Liver (tissue), 10 donors: ENCODE results near the gene KCNQ1. TPM values are rescaled to one million over a fixed set of nuclear protein-coding genes. Genes with fewer than 3 reads are reported as not detected.

Experiments
- DNase-seq: peaks from one replicate; pipeline ENCODE4 v3.0.0-alpha.2; 2017; ENCODE audit warnings: low spot score
- H3K27ac ChIP-seq, 2 donors: one replicate each; pipeline ENCODE4 v1.7.0; 2013; ENCODE audit warnings: inconsistent platforms in 2 of 2, low read length in 2 of 2, control low read depth in 1 of 2, low read depth in 1 of 2, mild to moderate bottlenecking in 1 of 2
- H3K27me3 ChIP-seq, 4 donors: one replicate each; pipeline versions ENCODE4 v1.6.1 to v1.7.0; 2013; ENCODE audit warnings: low read length in 3 of 4, inconsistent platforms in 1 of 4, mild to moderate bottlenecking in 1 of 4, moderate library complexity in 1 of 4; ENCODE audit not compliant: control insufficient read depth in 4 of 4, insufficient read depth in 4 of 4
- H3K36me3 ChIP-seq, 4 donors: one replicate each; pipeline versions ENCODE4 v1.6.1 to v1.7.0; 2013; ENCODE audit warnings: low read length in 3 of 4, mild to moderate bottlenecking in 3 of 4, low read depth in 1 of 4, moderate library complexity in 1 of 4; ENCODE audit not compliant: control insufficient read depth in 4 of 4, insufficient read depth in 3 of 4
- H3K4me1 ChIP-seq, 4 donors: one replicate each; pipeline versions ENCODE4 v1.6.1 to v1.7.0; 2013; ENCODE audit warnings: low read length in 3 of 4, mild to moderate bottlenecking in 3 of 4, moderate library complexity in 1 of 4; ENCODE audit not compliant: control insufficient read depth in 4 of 4, insufficient read depth in 4 of 4
- H3K4me3 ChIP-seq, 3 donors: one replicate each; pipeline versions ENCODE4 v1.6.1 to v1.7.0; 2013; ENCODE audit warnings: low read length in 3 of 3, control low read depth in 1 of 3, low read depth in 1 of 3, mild to moderate bottlenecking in 1 of 3
- H3K9ac ChIP-seq, 2 donors: one replicate each; pipeline ENCODE4 v1.7.0; 2013; ENCODE audit warnings: low read length in 2 of 2, mild to moderate bottlenecking in 2 of 2, moderate library complexity in 2 of 2, control low read depth in 1 of 2, low read depth in 1 of 2
- H3K9me3 ChIP-seq, 4 donors: one replicate each; pipeline versions ENCODE4 v1.6.1 to v1.7.0; 2013; ENCODE audit warnings: low read length in 3 of 4; ENCODE audit not compliant: control insufficient read depth in 4 of 4
- JUND ChIP-seq, 2 donors: IDR thresholded peaks; 2 replicates each; pipeline ENCODE4 v1.6.1; 2016; ENCODE audit warnings: antibody characterized with exemption in 2 of 2
- WGBS: extraction: QIAGEN DNeasy Blood & Tissue Kit; methylation state at CpG from one replicate; pipeline ENCODE4 v1.1.7; 2013; 5-methylcytosine and 5-hydroxymethylcytosine counted together
- polyA plus RNA-seq, 2 donors: library from polyadenylated mRNA; stranded (reverse) in 1 of 2; unstranded in 1 of 2; fragments of 200-250 nt in 1 of 2; fragments of >200 nt in 1 of 2; fragmentation: Nextera tagmentation in 1 of 2; extraction: Ambion mirVana in 1 of 2; gene quantifications; one replicate each; pipeline versions ENCODE4 v1.2.1 to v1.2.3, GENCODE V29; 2013 to 2015
- small RNA-seq: library from RNA; depleted of rRNA; stranded (forward); fragments of <200 nt; gene quantifications from one replicate; pipeline ENCODE3, GENCODE V24; 2014
- total RNA-seq, 2 donors: library from RNA; depleted of rRNA; stranded (reverse); fragments of >200 nt; gene quantifications; one replicate each; pipeline ENCODE4 v1.2.3, GENCODE V29; 2014
- TF ChIP-seq, protein P1 (sequence below): IDR thresholded peaks from 2 replicates; pipeline ENCODE4 v1.6.1; 2016; ENCODE audit warnings: antibody characterized with exemption
- donor health status: healthy.
- donor health status: healthy.
- donor health status: healthy.
- donor health status: healthy.
- donor health status: healthy.

The KCNQ1 gene
- total and polyA plus RNA-seq, 4 donors, result 0.31 to 2.2 (median 1.5) TPM

DNA sequence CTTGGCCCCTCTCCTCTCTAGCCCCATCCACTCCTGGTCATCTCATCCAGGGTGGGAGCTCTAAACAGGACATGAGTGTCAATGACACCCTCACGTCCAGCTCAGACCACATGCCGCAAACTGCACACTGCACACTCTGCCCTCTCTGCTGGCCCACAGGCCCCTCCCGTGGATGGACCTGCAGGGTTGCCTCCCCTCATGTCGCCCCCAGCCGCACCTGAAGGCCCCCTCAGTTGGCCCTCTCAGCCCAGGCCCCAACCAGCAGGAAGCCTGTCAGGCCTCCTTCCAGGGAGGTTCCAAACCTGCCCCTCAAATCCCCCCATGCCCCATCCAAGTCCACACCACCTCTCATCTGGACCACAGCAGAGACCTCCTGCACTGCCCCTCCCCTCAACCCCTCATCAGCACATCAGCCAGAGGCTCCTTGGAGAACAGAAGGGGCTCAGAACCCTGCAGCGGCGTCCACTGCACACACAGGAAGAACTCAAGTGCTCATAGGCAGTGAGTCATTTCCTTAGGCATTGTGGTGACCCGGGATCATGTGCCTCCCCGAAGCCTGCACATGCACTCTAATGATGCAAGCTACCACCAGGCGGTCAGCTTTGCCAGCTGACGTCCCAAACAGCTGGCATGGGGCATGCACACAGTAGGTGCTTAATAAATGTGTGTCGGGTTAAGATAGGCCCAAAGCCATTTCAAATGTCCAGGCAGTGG is 453.7 kb downstream of the KCNQ1 start:
- no peaks in the 10 kb centered on the region for H3K36me3 ChIP-seq
- peak overlapping the region; percentile 60 to 66 for H3K27ac ChIP-seq
- H3K27me3 ChIP-seq, result no peaks in the 10 kb centered on the region
- no peak overlapping the region for H3K9ac ChIP-seq
- H3K9me3 ChIP-seq, result no peaks in the 10 kb centered on the region
- peaks cover 4 to 23% (median 12%) of the 10 kb centered on the region in 4 donors for H3K4me1 ChIP-seq
- 69% methylated on average over 12 of the region's 12 CpGs for WGBS
- no peak for DNase-seq
- peak; percentile 51 to 62 for TF ChIP-seq JUND (IDR thresholded peaks at IDR 0.05)
- TF ChIP-seq, protein P1, sequence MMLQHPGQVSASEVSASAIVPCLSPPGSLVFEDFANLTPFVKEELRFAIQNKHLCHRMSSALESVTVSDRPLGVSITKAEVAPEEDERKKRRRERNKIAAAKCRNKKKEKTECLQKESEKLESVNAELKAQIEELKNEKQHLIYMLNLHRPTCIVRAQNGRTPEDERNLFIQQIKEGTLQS, result no peak
- H3K4me3 ChIP-seq, result no peak overlapping the region

Small RNAs within 50 kb of the gene (small RNA-seq; reads per million reads assigned to genes)
- not detected for gene AC013791.1
- gene COX6CP18, result not detected
- not detected for gene RF01947
- gene RF01948, result not detected
- not detected for gene RF01950

Other genes starting within 250 kb of the KCNQ1 start
- gene ASCL2, start 174.4 kb upstream of the KCNQ1 start, total RNA-seq, result under 1 TPM; 0.17 to 0.47 TPM
- gene ASCL2, start 174.4 kb upstream of the KCNQ1 start, polyA plus RNA-seq, result under 1 TPM; 0.29 to 0.36 TPM
- 10 to 100 TPM in 1 of 2 donors, under 1 TPM in 1; 0.67 to 16.2 TPM for gene C11orf21, start 143.1 kb upstream of the KCNQ1 start, total RNA-seq
- under 1 TPM; 0.14 to 0.22 TPM for gene C11orf21, start 143.1 kb upstream of the KCNQ1 start, polyA plus RNA-seq
- gene TSPAN32, start 143.0 kb upstream of the KCNQ1 start, total RNA-seq, result 10 to 100 TPM in 1 of 2 donors, under 1 TPM in 1; 0.25 to 71.4 TPM
- gene TSPAN32, start 143.0 kb upstream of the KCNQ1 start, polyA plus RNA-seq, result under 1 TPM; 0.32 to 0.57 TPM
- gene CD81, start 67.7 kb upstream of the KCNQ1 start, total RNA-seq, result 100 to 1,000 TPM in 1 of 2 donors, 10 to 100 TPM in 1; 76.9 to 190 TPM
- 100 to 1,000 TPM; 139 to 712 TPM for gene CD81, start 67.7 kb upstream of the KCNQ1 start, polyA plus RNA-seq
- 10 to 100 TPM; 16.6 to 18.5 TPM for gene TSSC4, start 44.3 kb upstream of the KCNQ1 start, total RNA-seq
- 10 to 100 TPM; 15.8 to 19.1 TPM for gene TSSC4, start 44.3 kb upstream of the KCNQ1 start, polyA plus RNA-seq
- gene TRPM5, start 494 bp upstream of the KCNQ1 start, total RNA-seq, result under 1 TPM in 1 of 2 donors, not detected in 1; 0.05 TPM
- gene TRPM5, start 494 bp upstream of the KCNQ1 start, polyA plus RNA-seq, result not detected